ENCODE data around the gene ZFYVE21.

The ZFYVE21 gene

DNA sequence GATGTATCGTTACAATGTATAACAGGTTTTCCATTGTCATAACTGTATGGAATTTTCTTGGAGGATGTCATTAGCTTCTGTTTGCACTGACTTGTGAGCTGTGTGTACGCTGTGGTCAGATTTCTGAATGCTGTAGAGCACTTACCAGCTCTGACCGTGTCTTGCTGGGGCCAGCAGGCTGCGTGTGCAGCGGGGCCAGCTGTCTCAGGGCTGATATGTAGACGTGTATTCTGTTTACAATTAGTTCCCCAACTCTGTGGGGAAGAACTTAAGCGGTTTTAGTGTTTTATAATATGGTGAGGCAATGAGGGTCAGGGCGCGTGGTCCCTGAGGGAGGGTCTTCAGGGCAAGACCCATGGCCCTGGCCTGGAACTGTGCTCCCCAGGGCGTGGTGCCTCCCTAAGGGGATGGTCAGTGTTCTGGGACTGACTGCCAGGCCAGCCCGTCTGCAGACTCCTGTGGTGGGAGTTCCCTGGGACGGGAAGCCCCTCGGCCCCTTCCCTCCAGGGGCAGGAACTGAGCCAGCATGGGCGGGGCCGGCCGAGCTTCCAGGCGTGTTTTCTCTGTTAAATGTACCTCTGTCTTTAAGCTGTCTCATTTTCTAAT is 19.0 kb upstream of the ZFYVE21 start:
- no peak for DNase-seq (ENCODE audit: insufficient read length, low spot score)
- FAIRE-seq = no peak
- no peak for TF ChIP-seq POLR2A (IDR thresholded peaks at IDR 0.05; ENCODE audit: low read depth, low read length)

DNA sequence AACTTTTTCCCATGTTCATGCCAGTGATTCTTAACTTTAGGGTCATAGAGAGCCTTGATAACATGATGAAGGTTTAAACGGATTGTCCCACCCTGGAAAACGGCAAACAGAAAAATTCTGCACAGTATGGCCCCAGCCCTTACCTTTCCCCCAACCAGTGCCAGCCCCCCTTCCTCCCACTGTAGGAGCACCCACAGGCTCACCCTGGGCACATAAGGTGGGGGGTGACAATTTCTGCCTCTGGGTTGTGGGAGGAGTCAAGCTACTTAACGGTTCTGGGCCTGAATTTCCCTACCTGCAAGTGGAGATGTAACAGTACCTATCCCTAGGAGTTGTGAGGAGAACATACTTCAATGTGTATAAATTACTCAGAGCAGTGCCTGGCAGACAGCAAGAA is 18.4 kb upstream of the ZFYVE21 start:
- DNase-seq (ENCODE audit: insufficient read length, low spot score) = no peak
- no peak for FAIRE-seq
- no peak for TF ChIP-seq POLR2A (IDR thresholded peaks at IDR 0.05; ENCODE audit: low read depth, low read length)

DNA sequence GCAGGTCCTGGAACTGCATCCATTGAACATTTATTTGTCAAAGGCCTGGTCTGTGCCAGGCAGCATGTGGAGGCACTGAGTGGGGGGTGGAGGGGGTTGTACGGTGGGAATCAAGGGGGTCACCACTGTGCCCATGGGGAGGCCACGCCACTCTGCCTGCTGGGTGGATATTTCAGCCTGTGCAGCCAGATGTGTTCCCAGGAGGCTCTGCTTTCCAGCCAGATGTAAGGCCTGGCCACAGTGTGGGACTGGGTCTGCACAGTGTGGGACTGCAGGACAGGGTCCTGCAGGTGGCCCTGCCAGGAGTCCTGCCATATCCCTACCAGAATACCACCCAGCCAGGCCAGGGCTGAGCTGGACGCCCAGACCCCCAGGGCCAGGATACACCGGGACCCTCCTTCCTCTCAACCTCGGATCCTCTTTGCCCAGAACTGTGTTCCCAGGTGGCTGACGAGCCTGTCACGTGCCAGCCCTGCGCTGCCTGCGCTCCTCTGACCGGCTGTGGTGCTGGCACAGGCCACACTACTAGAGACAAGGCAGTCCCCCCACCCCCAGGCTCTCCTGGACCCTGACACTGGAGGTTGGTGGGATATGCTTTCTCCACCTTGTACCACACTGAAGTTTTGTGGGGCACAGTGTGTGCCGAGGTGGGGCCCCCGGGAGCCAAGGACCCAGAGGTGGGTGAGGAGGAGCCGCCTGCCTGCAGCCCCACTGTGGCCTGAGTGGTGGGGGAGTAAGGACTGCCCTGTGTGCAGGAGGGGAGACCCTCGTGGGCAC is 17.8 kb upstream of the ZFYVE21 start:
- FAIRE-seq = no peak
- no peak for TF ChIP-seq POLR2A (IDR thresholded peaks at IDR 0.05; ENCODE audit: low read depth, low read length)
- DNase-seq (ENCODE audit: insufficient read length, low spot score) = no peak

DNA sequence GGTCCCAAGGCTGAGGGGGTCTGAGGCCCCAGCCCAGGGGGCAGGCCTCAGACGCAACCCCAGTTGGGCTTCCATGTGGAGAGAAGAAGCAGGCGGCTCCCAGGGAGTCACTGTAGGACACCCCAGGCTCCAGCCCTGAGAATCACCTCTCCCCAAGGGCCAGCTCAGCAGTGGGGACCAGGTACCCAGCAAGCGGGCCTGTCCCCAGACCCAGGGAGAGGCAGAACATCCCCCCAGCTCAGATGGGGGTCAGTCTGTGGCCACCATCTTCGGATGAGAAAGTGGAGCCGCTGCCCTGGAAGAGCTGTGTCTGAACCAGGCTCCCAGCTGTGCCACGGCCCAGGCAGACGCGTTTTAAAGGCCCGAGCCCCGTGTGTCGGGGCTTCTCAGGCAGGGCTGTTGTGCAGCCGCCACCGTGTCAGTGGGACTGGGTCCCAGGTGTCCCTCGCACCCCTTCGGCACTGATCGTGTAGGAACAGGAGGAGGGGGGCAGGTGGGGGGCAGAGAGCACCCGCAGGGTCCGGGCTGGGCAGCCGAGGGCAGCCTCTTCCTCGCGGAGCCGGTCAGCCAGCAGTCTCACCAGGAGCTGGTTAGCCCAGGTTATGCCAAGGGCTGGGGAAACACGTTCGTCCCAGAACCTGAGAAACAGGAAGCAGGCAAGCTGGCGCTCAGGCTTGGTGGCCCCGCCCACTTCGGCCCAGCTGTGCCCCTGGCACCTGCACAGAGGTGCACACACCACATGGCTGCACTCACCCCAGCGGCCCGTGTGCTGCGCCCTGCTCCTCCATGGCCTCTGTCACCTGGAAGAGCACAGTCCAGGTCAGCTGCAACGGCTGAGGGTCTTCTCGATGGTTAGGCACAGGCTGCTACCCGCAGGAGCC is 17.0 kb upstream of the ZFYVE21 start:
- no peak for TF ChIP-seq POLR2A (IDR thresholded peaks at IDR 0.05; ENCODE audit: low read depth, low read length)
- no peak for DNase-seq (ENCODE audit: insufficient read length, low spot score)
- FAIRE-seq = no peak

DNA sequence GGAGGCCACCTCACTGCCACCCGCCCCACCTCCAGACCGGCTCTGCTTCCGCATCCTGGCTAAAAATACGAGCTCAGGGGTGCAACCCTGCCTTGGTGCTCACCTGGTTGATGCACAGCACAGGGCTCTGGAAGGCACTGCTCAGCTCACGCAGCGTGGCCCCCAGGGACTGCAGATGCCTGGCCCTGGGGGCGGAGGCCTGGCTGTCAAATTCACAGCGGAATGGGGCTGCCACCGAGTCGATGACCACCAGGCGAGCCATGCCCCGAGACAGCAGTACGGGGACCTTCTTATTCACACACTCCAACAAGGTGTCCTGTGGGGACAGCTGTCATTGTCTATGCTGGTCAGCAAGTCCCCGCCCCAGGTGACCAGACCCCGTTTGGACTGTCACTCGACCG is 16.3 kb upstream of the ZFYVE21 start:
- FAIRE-seq = no peak
- DNase-seq (ENCODE audit: insufficient read length, low spot score) = no peak
- no peak for TF ChIP-seq POLR2A (IDR thresholded peaks at IDR 0.05; ENCODE audit: low read depth, low read length)

DNA sequence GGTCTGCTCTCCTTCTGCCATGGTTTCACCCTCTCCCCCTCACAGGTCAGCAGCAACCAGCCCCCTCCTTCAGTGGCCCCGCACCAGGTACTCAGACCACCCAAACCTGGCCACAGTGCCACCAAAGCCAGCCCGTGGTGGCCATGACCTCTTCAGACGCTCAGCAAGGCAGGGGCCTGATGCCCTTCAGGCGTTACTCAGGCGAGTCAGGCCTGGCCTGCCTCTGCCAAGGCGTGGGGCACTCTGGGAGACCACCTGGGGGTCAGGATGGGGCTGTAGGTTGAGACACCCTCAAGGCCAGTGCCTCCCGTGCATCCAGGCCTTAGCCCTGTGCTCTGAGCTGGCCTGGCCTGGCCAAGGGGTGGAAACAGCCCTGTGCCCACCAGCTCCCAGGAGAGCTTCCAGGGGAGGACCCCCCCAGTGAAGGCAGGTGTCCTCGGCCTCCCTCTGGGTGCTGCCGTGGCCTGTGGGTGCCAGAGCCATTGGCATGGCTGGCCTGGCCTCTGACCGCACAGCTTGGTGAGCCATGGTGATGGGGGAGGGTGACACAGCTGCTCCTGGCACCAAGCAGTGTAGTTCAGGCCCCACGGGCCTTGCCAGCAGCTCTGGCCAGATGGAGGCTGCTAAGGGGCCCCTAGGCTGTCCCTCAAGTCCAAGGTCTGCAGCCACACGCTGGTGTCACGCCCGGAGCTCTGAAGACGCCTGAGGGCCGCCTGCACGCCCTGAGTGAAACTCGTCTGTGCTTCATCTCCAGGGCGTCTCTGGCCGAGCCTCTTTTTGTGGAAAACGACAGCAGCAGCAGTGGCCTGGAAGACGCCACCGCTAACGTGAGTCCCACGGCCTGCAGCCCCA is 15.5 kb upstream of the ZFYVE21 start:
- no peak for TF ChIP-seq POLR2A (IDR thresholded peaks at IDR 0.05; ENCODE audit: low read depth, low read length)
- DNase-seq (ENCODE audit: insufficient read length, low spot score) = no peak
- no peak for FAIRE-seq

DNA sequence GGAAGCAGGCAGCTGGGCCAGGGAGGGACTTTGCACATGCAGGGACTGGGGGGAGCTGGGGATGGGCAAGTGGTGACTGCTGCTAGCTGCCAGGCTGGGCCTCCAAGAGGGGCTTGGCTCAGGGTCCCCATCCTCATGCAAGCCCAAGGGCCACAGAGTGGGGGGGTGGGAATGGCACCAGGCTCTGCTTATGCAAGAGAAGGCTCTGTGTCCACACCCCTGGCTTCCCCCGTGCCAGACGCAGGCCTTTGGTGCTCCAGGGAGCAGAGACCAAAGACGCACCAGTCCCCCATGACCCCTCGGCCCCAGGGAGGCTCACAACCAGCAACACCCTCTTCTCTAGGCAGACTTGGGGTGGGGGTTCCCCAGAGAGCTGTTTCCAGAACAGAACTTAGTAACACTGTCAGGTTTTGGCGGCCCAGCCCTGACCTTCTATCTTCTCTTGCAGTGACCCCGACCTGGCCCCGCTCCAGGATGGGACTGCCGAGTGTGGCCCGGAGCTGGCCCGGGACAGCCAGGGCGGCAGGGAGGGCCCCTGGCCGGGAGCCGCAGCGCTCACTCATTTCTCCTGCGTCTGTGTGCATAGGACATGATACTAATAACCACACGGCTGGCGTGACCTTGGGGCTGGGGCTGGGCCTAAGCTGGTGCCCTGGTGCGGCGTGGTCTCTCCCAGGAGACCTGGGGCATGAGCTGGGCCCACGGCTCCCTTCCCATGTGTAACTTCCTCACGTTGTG is 14.7 kb upstream of the ZFYVE21 start:
- DNase-seq (ENCODE audit: insufficient read length, low spot score) (no peak), FAIRE-seq (no peak)
- no peak for TF ChIP-seq POLR2A (IDR thresholded peaks at IDR 0.05; ENCODE audit: low read depth, low read length)

DNA sequence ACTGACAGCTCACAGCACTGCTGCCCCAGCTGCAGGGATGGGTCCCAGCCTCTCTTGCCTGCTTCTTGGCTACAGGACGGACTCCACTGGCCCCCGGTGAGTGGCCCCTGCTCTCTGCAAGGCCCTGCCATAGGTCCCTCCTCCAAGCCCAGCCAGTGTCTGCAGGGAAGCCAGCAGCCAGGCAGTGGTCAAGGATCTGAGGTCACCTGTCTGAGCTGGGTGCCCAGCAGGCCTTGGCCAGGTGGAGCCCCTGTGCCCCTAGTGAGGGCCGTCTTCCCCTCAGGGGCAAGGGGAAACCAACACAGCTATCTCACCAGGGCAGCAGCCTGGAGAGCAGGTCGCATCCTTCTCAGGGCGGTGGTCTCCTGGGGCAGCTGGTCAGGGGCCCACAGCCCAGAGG is 13.5 kb upstream of the ZFYVE21 start:
- DNase-seq (ENCODE audit: insufficient read length, low spot score) (no peak), FAIRE-seq (no peak)
- TF ChIP-seq POLR2A (IDR thresholded peaks at IDR 0.05; ENCODE audit: low read depth, low read length) = no peak

DNA sequence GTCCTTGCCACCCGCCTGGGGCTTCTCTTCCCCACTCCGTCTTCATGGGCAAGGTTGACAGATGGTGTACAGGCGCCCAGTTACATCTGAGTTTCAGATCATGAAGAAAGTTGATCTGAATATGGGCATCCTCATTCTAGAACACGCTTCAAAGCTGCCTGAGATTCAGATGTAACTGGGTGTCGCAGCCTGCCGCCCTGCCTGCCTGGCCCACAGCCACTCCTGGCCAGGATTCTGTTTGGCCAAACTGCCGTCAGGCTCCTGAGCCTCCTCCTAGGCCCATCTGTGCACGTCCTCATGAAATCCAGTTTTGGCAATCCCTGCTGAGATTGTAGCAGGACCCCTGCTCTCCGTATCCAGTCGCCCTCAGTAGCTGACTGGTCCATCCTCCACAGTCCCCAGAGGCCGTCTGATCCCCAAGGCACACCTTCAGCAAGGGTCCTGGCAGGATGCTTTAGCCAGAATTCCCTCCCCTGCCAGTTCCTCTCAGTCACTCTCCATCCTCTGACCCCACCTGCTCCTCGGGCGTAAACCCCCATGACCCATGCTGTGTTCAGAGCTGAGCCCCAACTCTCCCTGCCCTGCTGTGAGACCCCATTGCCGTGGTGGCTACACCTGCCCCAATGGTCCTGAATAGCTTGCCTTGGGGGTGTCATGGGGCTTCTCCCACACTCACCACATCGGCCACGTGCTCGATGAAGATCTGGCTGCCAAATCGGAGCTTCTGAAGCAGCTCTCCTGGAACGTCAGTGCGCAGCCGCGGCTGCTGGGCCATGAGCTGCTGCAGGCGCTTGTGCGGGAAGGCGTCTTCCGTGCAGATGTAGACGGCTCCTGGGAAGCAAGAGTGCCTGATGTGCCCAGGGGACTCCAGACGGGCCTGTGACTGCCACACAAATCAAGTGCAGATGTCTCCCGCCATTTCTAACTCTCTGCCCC is 12.8 kb upstream of the ZFYVE21 start:
- TF ChIP-seq POLR2A (IDR thresholded peaks at IDR 0.05; ENCODE audit: low read depth, low read length) = no peak
- FAIRE-seq = no peak

DNA sequence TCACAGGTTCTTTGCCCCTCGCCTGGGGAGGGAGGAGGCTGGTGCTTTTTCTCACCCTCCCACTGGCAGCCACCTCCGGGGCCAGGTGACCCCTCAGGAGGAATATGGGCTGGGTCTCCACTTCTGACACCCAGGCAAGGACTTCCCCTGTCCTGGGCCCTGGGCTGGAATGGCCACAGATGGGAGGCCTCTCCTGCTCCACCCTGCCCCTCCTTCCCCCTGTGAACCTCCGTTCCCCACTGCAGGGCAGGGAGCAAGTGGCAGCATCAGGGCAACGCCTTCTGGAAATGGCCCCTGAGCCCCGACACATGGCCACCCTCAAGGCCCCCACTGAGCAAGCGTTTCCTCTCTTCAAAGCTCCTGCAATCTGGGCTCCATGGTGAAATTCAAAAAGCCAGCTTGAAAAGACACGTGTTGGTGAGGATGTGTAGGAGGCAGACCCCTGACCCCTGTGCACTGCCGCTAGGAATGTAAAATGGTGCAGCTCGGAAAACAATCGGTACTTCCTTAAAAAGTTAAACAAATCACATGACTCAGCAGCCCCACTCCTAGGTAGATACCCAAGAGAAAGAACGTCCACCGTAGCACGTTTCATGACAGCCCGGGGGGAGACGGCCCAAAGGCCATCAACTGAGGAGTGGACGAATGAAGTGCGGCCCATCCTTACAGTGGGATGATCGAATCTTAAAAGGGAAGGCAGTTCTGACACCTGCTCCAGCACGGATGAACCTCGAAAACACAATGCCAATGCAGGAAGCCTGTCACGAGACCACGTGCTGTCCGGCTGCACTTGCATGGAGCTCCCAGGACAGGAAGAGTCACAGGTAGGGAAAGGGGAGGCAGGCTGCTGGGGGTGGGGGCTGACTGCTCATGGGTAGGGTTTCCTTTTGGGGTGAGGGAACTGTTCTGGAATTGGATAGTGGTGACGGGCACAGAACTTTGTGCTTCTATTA is 11.9 kb upstream of the ZFYVE21 start:
- FAIRE-seq = no peak
- TF ChIP-seq POLR2A (IDR thresholded peaks at IDR 0.05; ENCODE audit: low read depth, low read length) = no peak

More for the DNA sequence above, 12.8 kb upstream of the ZFYVE21 start:
- no peak for DNase-seq (ENCODE audit: insufficient read length, low spot score)

DNA sequence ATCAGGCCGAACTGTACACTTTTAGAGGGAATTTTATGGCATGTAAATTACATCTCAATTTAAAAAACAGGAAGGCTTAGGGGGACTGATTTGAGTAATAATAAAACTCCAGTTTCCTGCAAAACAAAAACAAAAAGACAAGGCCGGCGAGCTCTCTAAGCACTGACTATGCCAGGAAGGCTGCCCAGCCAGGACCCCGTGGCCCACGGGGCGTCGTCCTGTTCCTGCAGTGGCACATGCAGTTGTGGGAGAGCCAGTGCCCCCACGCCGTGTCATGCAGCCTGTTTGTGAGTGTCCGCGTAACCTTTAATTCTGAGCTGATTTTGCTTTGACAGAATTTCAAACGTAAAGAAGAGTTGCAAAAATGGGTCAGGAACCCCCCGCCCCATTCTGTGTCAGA is 10.9 kb upstream of the ZFYVE21 start:
- no peak for FAIRE-seq
- DNase-seq (ENCODE audit: insufficient read length, low spot score) = no peak
- no peak for TF ChIP-seq POLR2A (IDR thresholded peaks at IDR 0.05; ENCODE audit: low read depth, low read length)

More for the DNA sequence above, 11.9 kb upstream of the ZFYVE21 start:
- DNase-seq (ENCODE audit: insufficient read length, low spot score) = no peak

Measured in H54 (cell line).